Measurements from ENCODE around the gene PLOD3.

PLOD3 gene

DNA sequence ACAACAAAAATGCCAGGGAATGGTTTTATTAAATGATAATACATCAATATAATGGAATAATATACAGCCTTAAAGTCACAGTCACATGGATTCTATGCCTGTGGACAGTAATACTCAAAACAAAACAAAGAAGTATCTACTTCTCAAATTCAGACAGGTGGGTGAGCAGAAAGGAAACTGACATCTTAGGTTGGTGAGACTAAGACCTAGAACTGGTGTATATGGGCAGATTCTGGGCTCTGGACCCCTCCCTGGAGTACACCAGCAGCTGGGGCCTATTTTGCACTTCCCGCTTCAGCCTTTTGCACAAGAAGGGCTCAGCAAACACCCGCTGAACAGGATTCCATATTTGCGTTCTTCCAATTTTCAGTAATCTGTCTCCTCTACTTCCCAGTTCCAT, 32.9 kb upstream of the PLOD3 start:
- TF ChIP-seq ZFX (IDR thresholded peaks at IDR 0.05) = no peak
- TF ChIP-seq, protein P1, sequence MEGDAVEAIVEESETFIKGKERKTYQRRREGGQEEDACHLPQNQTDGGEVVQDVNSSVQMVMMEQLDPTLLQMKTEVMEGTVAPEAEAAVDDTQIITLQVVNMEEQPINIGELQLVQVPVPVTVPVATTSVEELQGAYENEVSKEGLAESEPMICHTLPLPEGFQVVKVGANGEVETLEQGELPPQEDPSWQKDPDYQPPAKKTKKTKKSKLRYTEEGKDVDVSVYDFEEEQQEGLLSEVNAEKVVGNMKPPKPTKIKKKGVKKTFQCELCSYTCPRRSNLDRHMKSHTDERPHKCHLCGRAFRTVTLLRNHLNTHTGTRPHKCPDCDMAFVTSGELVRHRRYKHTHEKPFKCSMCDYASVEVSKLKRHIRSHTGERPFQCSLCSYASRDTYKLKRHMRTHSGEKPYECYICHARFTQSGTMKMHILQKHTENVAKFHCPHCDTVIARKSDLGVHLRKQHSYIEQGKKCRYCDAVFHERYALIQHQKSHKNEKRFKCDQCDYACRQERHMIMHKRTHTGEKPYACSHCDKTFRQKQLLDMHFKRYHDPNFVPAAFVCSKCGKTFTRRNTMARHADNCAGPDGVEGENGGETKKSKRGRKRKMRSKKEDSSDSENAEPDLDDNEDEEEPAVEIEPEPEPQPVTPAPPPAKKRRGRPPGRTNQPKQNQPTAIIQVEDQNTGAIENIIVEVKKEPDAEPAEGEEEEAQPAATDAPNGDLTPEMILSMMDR (conservative IDR thresholded peaks at IDR 0.05) = no peak
- no peak overlapping the region for H3K27ac ChIP-seq

DNA sequence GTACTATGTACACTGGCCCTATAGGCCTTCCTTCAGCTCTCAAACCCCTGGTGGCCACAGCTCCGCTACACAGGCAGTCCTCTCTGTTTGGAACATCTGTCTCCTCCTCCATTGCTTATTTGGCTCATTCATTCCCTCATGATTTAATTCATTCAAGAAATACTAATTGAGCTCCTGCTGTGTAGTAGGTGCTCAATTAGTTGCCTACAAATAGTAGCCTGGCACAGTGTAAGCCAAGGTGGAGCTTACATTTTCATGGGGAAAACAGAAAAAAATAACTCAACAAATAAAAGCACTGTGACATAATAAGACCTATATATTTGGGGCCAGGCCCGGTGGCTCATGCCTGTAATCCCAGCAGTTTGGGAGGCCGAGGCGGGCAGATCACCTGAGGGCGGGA, 30.9 kb upstream of the PLOD3 start:
- no peak overlapping the region for H3K27ac ChIP-seq
- TF ChIP-seq ZFX (IDR thresholded peaks at IDR 0.05) = no peak
- TF ChIP-seq, protein P1 (conservative IDR thresholded peaks at IDR 0.05) = no peak

DNA sequence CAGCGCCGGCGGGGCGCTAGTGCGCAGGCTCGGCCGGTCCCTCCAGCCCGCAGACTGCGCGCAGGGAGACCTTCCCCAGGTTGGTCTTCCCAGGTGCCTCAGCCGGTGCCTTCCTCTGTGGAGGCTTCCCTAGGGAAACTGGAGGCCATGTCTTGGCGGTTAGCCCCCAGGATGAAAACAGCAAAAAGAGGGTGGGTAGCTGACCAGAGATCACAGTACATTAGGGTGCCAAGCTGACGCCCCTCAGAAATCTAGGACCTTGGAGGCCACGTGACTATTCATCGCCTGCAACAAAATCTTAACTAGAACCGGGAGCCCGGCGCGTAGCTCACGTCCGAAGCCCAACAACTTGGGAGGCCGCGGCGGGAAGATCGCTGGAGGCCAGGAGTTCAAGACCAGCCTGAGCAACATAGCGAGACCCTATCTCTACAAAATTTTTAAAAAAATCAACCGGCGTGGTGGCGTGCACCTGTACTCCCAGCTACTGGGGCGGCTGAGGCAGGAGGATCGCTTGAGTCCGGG, 27.8 kb upstream of the PLOD3 start:
- peak overlapping the region; percentile 79 for H3K27ac ChIP-seq
- TF ChIP-seq, protein P1 (conservative IDR thresholded peaks at IDR 0.05) = no peak
- no peak for TF ChIP-seq ZFX (IDR thresholded peaks at IDR 0.05)

DNA sequence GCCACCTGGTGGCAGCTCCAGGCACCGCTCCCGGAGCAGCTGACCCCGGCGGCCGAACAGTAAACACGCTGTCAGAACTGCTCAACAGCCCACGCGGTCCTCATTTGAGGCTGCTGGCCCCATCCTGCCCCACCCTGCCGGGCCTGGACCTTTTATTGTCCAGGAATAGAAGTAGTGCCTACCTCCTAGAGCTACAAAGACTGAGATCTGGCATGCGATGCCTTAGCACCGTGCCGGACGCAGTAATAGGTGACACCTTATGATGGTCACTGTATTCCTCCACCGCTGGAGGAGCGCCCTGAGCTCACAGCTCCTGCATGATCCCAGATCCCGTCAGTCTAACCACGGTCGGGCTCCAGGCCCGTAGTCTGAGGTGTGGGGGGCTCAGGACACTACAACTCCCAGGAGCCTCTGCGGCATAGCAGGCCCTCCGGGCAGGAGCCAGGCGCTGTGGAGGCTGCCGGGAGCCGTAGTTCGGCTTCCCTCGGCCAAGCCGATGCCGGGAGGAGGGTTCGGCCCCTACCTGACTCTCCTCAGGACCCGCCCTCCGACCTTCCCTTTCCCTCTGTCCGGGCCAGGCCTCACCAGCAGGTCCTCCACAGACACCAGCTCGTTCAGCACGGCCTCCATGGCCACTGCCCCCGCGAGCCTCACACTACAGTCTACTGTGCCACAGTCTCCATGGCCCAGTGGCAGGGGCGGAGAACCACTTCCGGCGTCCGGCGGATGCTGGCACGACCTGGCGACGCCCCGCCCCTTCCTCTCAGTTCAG, 27.2 kb upstream of the PLOD3 start, which contains the start of gene FIS1:
FIS1 (minus strand) TSS at position 707 of the 772 bp plus-strand sequence; CDS start at position 630, 77 bp downstream.
- H3K27ac ChIP-seq = peak within 1 kb of the TSS; percentile 79
- TF ChIP-seq, protein P1 (conservative IDR thresholded peaks at IDR 0.05) = peak; percentile 99
- peak; percentile 89; the same call in 1 of the 2 replicates for TF ChIP-seq ZFX (IDR thresholded peaks at IDR 0.05)

DNA sequence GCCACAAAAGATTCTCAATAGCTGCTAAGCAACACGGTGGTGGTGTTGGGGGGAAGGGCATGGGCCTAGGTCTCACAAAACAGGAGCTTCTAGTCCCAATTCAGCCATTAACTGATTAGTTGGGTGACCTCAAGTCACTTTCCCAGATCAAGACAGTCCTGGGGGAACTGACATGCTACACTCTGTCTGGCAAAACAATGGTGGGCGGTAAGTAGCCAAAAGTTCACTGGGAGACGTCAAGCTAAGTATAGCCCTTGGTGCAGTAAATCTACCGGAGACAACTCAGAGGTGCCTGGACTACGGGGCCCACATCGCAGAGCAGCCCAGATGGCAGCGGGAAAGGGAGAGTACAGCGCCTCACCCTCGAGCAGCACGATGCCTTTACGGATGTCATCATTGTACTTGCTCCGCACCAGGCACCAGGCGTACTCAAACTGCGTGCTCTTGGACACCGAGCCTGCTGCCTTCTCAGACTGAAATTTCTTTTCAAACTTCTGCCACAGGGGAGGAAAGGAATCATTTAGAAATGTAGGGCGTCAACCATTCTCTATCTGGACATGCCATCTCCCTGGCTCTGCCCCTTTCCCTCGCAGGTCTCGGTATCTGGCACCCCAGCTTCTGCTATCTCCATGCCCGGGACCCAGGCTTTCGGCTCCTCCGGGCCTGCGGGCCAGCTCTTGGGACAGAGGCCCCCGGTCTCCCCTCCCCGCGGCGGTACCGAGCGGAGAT, 26.4 kb upstream of the PLOD3 start:
- no peak for TF ChIP-seq ZFX (IDR thresholded peaks at IDR 0.05)
- TF ChIP-seq, protein P1 (conservative IDR thresholded peaks at IDR 0.05) = no peak

DNA sequence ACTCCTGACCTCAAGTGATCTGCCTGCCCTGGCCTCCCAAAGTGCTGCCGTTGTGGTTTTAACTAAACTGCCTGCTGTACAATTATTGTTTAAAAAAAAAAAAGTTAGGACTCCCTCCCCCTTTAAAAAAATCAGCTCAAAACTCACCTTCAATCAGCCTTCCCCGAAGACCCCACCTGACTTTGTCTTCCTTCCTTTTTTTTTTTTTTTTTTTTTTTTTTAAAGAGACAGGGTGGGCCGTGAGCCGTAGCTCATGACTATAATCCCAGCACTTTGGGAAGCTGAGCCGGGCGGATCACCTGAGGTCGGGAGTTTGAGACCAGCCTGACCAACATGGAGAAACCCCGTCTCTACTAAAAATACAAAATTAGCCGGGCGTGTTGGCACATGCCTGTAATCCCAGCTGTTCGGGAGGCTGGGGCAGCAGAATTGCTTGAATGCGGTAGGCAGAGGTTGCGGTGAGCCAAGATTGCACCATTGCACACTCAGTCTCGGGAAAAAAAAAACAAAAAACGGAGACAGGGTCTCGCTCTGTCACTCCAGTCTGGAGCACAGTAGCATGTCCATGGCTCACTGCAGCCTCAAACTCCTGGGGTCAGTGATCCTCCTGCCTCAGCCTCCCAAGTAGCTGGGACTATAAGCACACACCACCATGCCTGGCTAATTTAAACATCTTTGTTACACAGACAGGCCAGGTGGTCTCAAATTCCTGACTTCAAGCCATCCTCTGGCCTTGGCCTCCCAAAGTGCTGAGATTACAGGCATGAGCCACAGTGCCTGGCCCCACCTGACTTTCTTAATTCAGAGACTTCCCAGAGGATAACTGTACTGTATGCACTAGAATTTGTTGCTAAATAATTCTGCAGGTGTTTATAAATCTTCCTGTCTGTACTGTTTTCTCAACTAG, 24.3 kb upstream of the PLOD3 start:
- TF ChIP-seq, protein P1 (conservative IDR thresholded peaks at IDR 0.05) = no peak
- TF ChIP-seq ZFX (IDR thresholded peaks at IDR 0.05) = no peak
- H3K27ac ChIP-seq = no peak overlapping the region

More for the DNA sequence above, 26.4 kb upstream of the PLOD3 start:
- peak overlapping the region; percentile 79 for H3K27ac ChIP-seq

Data from C4-2B (cell line).